Retinal pigment epithelial cell (primary cell): ENCODE data around the gene LRRC14B.

Experiments
- DNase-seq: peaks from one replicate; pipeline ENCODE4 v3.0.0-alpha.2; 2010; ENCODE audit warnings: low read depth
- H3K4me3 ChIP-seq: 2 replicates; pipeline ENCODE4 v1.5.1; 2011; ENCODE audit warnings: mild to moderate bottlenecking, low read length, control low read depth, moderate library complexity
- TF ChIP-seq, protein P1 (sequence below): conservative IDR thresholded peaks from 2 replicates; pipeline ENCODE4 v1.5.1; 2011; ENCODE audit warnings: low read depth, low read length, control low read depth, inconsistent platforms

The LRRC14B gene

DNA sequence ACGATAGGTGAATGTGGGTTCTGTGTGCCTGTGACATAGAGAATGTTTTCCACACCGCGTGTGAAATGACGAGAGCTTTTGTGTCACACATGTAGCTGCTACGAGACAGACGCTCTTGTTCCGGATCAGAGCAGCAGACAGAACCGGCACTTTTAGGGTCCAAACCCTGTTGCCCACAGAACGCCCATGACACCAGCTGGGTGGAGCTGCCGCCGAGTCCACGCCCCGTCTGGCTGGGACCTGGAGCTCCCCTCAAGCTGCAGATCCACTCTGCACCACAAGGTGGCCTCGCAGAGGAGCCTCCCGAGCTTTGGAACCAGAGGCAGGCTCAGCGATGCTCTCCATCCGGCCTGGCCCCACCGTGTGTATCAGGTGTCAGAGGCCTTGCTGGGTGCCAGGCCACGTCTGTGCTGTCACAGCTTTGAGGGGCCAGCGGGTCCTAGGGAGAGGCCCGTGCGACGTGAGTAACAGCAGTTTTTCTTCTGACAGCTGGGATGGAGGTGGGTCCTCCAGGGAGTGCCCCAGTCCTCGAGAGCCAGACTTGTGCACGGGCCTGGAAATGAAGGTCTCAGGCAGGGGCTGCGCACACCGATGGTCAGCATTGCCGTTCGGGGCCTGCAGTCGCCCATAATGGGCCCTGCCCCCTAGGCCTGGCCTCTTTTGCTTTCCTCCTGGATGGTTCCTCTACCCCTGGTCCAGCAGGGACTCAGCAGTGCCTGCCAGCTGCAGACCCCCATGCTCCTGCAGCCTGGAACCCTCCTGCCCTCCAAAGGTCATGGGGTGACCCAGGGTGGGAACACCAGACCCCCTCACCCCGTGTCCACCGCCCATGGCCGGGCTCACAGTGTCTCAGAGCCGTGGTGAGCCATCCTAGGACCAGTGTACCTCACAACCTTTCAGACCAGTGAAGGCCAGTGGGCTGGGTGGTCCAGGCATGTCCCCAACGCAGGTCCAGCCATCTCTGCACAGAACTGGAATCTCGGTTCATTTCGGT lies 2.5 kb upstream of the LRRC14B start:
- DNase-seq: peak; percentile 32
- peak overlapping the region; percentile 34 for H3K4me3 ChIP-seq
- TF ChIP-seq, protein P1, sequence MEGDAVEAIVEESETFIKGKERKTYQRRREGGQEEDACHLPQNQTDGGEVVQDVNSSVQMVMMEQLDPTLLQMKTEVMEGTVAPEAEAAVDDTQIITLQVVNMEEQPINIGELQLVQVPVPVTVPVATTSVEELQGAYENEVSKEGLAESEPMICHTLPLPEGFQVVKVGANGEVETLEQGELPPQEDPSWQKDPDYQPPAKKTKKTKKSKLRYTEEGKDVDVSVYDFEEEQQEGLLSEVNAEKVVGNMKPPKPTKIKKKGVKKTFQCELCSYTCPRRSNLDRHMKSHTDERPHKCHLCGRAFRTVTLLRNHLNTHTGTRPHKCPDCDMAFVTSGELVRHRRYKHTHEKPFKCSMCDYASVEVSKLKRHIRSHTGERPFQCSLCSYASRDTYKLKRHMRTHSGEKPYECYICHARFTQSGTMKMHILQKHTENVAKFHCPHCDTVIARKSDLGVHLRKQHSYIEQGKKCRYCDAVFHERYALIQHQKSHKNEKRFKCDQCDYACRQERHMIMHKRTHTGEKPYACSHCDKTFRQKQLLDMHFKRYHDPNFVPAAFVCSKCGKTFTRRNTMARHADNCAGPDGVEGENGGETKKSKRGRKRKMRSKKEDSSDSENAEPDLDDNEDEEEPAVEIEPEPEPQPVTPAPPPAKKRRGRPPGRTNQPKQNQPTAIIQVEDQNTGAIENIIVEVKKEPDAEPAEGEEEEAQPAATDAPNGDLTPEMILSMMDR: peak; percentile 90

DNA sequence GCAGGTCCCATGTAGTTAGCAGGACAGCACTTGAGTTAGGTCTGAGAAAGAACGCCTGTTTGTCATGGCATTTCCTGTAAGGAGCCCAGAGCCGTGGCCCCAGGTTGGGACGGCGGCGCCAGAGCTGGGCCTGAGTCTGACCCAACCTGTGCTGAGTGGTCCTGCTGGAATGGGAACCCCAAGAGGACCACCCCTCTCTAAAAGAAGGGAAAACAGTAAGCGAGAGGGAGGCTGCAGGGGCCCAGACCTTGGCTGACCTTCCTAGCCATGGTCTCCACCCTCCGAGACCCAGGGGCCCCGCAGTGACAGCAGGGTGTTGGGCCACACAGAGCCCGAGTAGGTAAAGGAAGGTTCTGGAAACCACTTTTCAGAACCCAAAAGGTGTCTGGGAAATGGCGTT lies 1.8 kb upstream of the LRRC14B start:
- no peak overlapping the region for H3K4me3 ChIP-seq
- no peak for DNase-seq
- TF ChIP-seq, protein P1: no peak

DNA sequence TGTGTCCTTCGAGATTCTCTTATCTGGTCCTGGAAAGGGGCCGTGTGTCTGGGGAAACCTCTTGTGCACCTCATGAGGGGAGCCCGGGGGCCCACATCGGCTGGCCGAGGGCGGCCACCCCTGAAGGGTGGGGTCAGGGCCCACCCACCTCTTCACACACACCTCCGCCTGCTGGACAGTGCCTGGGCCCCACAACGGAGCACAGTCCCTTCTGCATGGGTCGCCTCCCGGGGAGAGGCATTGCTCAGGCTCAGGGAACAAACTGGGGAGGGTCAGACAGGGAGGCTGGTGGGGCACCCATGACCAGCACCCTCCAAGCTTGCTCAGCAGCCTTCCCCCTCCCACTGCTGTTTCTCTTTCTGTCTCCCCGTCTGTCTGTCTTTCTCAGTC lies 1.3 kb upstream of the LRRC14B start:
- no peak overlapping the region for H3K4me3 ChIP-seq
- TF ChIP-seq, protein P1: no peak
- no peak for DNase-seq

DNA sequence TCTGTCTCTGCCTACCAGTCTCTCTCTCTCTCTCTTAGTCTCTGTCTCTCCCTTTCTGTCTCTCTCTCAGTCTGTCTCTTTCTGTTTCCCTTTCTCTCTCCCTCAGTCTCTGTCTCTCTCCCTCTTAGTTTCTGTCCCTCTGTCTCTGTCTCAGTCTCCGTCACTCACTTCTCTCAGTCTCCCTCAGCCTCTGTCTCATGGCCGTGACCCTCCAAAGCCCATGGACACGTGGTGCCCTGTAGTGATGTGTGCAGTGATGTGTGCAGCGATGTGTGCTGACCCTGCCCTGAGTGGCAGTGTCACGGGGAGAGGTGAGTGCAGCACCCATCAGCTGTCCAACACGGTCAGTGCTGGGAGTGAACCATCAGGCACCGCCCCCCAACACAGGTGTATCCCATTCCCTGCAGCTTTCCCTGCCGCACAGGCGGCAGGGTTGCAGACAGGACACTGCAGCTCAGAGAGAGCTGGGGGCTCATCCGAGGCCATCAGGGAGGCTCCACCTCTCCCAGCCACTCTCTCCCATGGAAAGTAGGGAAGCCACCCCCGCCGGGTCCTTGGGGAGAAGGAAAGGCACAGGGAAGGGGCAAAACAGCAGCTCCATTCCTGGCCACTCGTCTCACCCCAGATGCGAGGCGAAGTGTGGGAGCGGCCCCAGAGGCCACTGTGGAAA lies 794 bp upstream of the LRRC14B start:
- no peak overlapping the region for H3K4me3 ChIP-seq
- no peak for DNase-seq
- TF ChIP-seq, protein P1: no peak

DNA sequence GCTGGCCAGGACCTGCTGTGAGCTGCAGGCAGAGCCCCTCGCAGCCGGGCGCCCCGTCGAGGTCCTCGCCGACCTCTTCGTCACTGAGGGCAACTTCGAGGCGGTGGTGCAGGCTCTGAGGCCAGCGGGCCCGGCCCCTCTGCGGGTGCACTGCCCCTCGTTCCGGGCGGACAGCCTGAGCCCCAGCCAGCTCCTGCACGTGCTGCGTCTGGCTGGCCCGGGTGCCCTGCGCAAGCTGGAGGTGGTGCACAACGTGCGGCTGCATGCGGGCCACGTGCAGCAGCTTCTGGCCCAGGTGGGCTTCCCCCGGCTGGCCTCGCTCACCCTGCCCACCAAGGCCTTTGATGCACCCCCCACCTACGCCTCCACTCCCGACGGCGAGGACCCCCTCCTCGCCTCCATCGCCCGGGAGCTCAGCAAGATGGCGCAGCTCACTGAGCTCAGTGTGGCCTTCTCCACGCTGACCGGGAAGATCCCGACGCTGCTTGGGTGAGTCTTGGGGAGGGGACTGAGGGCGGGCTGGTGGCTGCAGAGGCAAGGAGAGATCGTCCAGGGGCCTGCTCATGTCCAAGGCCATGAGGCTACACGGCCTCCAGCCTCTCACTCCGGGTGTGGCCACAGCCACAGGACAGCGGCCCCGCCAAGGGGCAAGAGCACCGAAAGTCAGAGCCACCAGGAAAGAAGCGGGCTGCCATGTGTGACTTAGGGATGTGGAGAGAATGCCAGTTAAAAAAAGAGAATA lies 825 bp downstream of the LRRC14B start:
- DNase-seq: no peak
- TF ChIP-seq, protein P1: no peak
- H3K4me3 ChIP-seq: no peak overlapping the region

DNA sequence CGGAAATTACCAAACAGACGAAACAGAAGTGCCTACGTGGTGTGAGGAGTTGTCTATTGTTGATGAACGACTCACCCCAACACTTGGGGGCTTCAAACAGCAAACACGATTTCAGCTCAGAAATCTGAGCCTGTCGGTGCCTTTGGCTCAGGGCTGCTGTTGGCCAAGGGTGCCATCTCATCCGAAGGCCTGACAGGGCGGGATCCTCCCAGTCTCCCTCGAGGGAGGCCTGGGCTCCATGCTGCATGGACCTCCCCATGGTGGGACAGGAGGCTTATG lies 1.3 kb downstream of the LRRC14B start:
- H3K4me3 ChIP-seq: no peak overlapping the region
- no peak for DNase-seq
- TF ChIP-seq, protein P1: no peak
